ENCODE measurements around the gene DNAH2. TPM values are rescaled to one million over a fixed set of nuclear protein-coding genes. Genes with fewer than 3 reads are reported as not detected.

DNAH2 gene
- total and polyA plus RNA-seq, 2 of the 8 experiments (the other 6 are each of a cell fraction or from before 2014, with no cell fraction given) = 0.13 to 0.18 TPM

DNA sequence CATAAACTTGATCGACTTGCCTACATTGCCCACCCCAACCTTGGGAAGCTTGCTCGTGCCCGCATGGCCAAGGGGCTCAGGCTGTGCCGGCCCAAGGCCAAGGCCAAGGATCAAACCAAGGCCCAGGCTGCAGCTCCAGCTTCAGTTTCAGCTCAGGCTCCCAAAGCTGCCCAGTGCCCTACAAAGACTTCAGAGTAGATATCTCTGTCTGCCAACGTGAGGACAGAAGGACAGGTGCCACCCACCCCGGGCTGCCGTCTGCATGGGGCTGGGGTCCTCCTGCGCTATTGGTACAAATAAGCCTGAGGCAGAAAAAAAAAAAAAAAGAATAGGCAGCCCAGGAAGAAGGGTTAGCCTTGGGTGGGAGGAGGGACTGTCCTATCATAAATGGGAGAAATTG, 37.1 kb downstream of the DNAH2 start:
- ChIA-PET POLR2A (ENCODE audit: partially characterized antibody) (interaction anchor here (1.4 kb wide), 1 partner anchor 16 kb away, joined by 3 read pairs; no protein-coding TSS in a partner anchor), CTCF (ENCODE audit: partially characterized antibody) (interaction anchor here (0.7 to 3.5 kb wide), 3 partner anchors 11 to 64 kb away, joined by 3 to 26 read pairs (median 4); no protein-coding TSS in a partner anchor)
- no peaks in the 10 kb centered on the region; a peak in 1 of 7 replicates for H3K27me3 ChIP-seq (replicated peaks in 1 of 4; ENCODE audit: control insufficient read depth in 3 of 4, extremely low read depth in 1 of 4, insufficient read depth in 3 of 4, low read length in 3 of 4)
- no peak overlapping the region for H4K5ac ChIP-seq (ENCODE audit: insufficient read length, low read depth, low read length)
- peak overlapping the region; percentile 63 for H2AFZ ChIP-seq (ENCODE audit: low read length)
- no peak overlapping the region for H2BK15ac ChIP-seq (ENCODE audit: low read length)
- no peaks in the 10 kb centered on the region for H3K36me3 ChIP-seq (ENCODE audit: control insufficient read depth in 2 of 4, insufficient read depth in 4 of 4, low read length in 3 of 4)
- no peak overlapping the region for H3K27ac ChIP-seq (ENCODE audit: low read depth, low read length)
- no peak overlapping the region for H3K9ac ChIP-seq (replicated peaks in 1 of 4; ENCODE audit: extremely low read depth in 1 of 4, low read depth in 3 of 4, low read length in 3 of 4)
- no peak overlapping the region for H3K18ac ChIP-seq (ENCODE audit: extremely low read depth, low read length)
- H3K79me2 ChIP-seq (ENCODE audit: control insufficient read depth in 1 of 2, insufficient read depth in 2 of 2, low read length in 2 of 2) = no peaks in the 10 kb centered on the region
- H3K4ac ChIP-seq (replicated peaks; ENCODE audit: insufficient read length, low read depth, low read length) = no peak overlapping the region
- H2BK5ac ChIP-seq (ENCODE audit: low read depth, low read length) = no peak overlapping the region
- H3K23me2 ChIP-seq (ENCODE audit: low read depth, low read length) = no peaks in the 10 kb centered on the region; the same call in 1 of the 2 replicates
- H3K14ac ChIP-seq (ENCODE audit: insufficient read length) = no peak overlapping the region
- no peak overlapping the region for H2BK20ac ChIP-seq (ENCODE audit: low read length)
- no peak overlapping the region for H3K23ac ChIP-seq (ENCODE audit: insufficient read length)
- TF ChIP-seq, protein P1, sequence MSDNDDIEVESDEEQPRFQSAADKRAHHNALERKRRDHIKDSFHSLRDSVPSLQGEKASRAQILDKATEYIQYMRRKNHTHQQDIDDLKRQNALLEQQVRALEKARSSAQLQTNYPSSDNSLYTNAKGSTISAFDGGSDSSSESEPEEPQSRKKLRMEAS (IDR thresholded peaks at IDR 0.05) = no peak
- TF ChIP-seq JUN (IDR thresholded peaks at IDR 0.05; ENCODE audit: low read depth, low read length) (no peak), GTF2F1 (IDR thresholded peaks at IDR 0.05; ENCODE audit: borderline replicate concordance, low read depth, low read length) (no peak), EP300 (IDR thresholded peaks at IDR 0.05; ENCODE audit: borderline replicate concordance in 1 of 2, low read depth in 2 of 2, low read length in 2 of 2) (no peak), SIN3A (conservative IDR thresholded peaks at IDR 0.05 in 1 of 2, IDR thresholded peaks at IDR 0.05 in 1 of 2; ENCODE audit: low read depth in 1 of 2, low read length in 2 of 2) (no peak), FOSL1 (IDR thresholded peaks at IDR 0.05; ENCODE audit: insufficient read depth, low read depth, low read length) (no peak), CREB1 (IDR thresholded peaks at IDR 0.05) (no peak), JUND (IDR thresholded peaks at IDR 0.05; ENCODE audit: low read length) (no peak), GABPA (IDR thresholded peaks at IDR 0.05; ENCODE audit: borderline replicate concordance, insufficient read depth, low read length) (no peak), CEBPB (IDR thresholded peaks at IDR 0.05; ENCODE audit: low read depth, low read length) (no peak)
- no peak overlapping the region for H2AK5ac ChIP-seq (ENCODE audit: low read depth, low read length)
- no peaks in the 10 kb centered on the region for H4K20me1 ChIP-seq (replicated peaks in 1 of 2; ENCODE audit: control insufficient read depth in 1 of 2, insufficient read depth in 2 of 2, low read length in 2 of 2)
- H2BK120ac ChIP-seq (replicated peaks; ENCODE audit: low read depth, low read length) = no peak overlapping the region
- no peak overlapping the region for H4K91ac ChIP-seq (replicated peaks; ENCODE audit: insufficient read length, low read length)
- H2BK12ac ChIP-seq (ENCODE audit: low read depth, low read length) = no peak overlapping the region
- 95% methylated on average over 8 of the region's 8 CpGs; no CpG with 5 or more reads in 1 of the 2 experiments for WGBS, 2 experiments (ENCODE audit: extremely low coverage in 1 of 2, insufficient coverage in 1 of 2, insufficient read length in 1 of 2, insufficient replicate concordance in 2 of 2, low coverage in 1 of 2, low lambda C conversion rate in 2 of 2, missing lambda C conversion rate in 1 of 2)
- H3K9me3 ChIP-seq (ENCODE audit: insufficient read depth in 2 of 2, low read depth in 1 of 2, low read length in 1 of 2) = no peaks in the 10 kb centered on the region
- H4K8ac ChIP-seq (ENCODE audit: extremely low read depth, insufficient read depth, low read length) = no peak overlapping the region; the same call in 1 of the 2 replicates
- H3K79me1 ChIP-seq (ENCODE audit: low read depth, low read length) = no peaks in the 10 kb centered on the region
- DNase-seq (ENCODE audit: low read depth in 1 of 2, low spot score in 2 of 2) = no peak
- no peak overlapping the region for H3K56ac ChIP-seq (replicated peaks; ENCODE audit: insufficient read length, low read depth, low read length)
- no peaks in the 10 kb centered on the region; a peak in 1 of 7 replicates for H3K4me1 ChIP-seq (replicated peaks in 1 of 4; ENCODE audit: control insufficient read depth in 3 of 4, insufficient read depth in 4 of 4, low read length in 3 of 4)
- H3K4me2 ChIP-seq (ENCODE audit: insufficient read depth in 1 of 2, low read depth in 2 of 2, low read length in 2 of 2) = no peak overlapping the region
- FAIRE-seq = no peak
- no peak overlapping the region for H3K4me3 ChIP-seq (ENCODE audit: extremely low read depth in 1 of 4, insufficient read depth in 2 of 4, low read depth in 3 of 4, low read length in 4 of 4)
